ENCODE results near the gene SPATA24. TPM values are rescaled to one million over a fixed set of nuclear protein-coding genes. Genes with fewer than 3 reads are reported as not detected.
"Not testable (repeated sequence)": the region's sequence is repeated elsewhere in the genome, so short reads cannot be mapped to it uniquely, and the experiment has no call there.

SPATA24 gene
- total RNA-seq, 1 donor from 2014 or later: 12.4 TPM

DNA sequence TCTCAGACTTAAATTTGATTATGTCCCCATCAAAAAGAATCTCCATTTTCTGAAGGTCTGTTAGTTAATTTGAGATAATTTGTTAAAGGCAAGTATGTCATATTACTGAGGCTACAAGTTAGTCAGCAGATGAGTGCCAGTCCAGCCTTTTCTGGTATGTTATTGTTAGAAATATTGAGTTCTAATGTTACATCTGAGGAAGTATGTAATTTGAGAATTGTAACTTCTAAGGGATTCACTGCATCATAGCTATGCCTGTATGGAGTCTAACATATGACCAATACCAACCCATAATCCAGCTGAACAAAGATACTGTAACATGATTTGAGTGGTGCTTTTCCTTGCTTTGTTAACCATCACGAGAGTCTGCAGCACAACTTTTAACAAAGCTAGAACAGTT is 34.7 kb downstream of the SPATA24 start:
- no peak for DNase-seq (ENCODE audit: low spot score)
- intact Hi-C loops (cut with DNase I): no loop called here

- intact Hi-C loops (cut with DNase I): no loop called here
- DNase-seq (ENCODE audit: low spot score): no peak
Measured at GRCh38 chr5:139368613-139369012, 35.3 kb downstream of the SPATA24 start.

- intact Hi-C loops (cut with DNase I): no loop called here
- DNase-seq (ENCODE audit: low spot score): no peak
Measured at GRCh38 chr5:139364466-139364865, 39.4 kb downstream of the SPATA24 start.

DNA sequence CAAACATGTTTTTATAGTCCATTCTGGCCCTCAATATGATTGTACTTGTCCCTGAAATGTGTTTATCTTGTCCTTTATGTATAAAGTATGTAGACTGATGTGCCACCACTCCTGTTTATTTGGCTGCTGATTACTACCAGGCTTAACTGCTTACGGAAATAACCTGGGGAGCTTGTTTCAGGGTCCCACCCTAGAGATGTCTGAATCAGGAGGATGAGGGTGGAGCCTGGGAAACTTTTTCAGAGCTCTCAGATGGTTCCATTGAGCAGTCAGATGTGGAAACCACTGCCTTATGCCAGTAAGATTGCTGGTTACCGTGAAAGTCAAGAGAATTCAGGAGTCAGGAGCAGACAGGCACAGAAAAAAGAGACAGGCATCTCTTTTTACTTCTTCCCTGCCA is 40.0 kb downstream of the SPATA24 start:
- intact Hi-C loops (cut with DNase I): no loop called here
- DNase-seq (ENCODE audit: low spot score): no peak

DNA sequence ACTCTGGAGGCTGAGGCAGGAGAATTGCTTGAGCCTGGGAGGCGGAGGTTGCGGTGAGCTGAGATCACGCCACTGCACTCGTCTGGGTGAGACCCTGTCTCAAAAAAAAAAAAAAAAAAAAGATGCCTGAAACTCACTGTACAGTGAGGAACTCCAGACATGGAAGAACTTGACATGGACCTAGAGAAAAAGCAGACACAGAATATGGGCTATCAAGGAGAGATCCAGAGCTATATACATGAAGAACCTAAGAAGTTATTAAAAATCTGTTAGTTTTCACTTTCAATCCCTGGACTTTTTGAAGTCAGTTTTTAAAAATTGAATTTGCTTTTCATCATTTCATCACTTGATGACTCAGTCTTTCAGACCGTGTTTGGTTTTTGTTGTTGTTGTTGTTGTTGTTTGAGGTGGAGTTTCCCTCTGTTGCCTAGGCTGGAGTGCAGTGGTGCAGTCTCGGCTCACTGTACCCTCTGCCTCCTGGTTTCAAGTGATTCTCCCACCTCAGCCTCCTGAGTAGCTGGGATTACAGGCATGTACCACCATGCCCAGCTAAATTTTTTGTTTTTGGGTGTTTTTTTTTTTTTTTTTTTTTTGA is 42.0 kb downstream of the SPATA24 start:
- intact Hi-C loops (cut with DNase I): no loop called here
- DNase-seq (ENCODE audit: low spot score): no peak

DNA sequence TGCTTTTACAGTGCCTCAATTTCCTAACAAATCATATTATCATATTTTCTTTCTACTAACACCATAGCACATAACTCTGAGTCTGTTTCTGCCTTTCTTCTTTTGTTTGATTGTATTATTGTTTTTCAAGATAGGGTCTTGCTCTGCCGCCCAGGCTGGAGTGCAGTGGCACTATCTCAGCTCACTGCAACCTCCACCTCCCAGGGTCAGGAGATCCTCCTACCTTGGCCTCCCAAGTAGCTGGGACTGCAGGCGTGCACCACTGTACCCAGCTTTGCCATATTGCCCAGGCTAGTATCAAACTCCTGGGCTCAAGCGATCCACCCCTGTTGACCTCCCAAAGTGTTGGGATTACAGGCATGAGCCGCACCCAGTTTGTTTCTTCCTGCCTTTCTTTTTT is 43.5 kb downstream of the SPATA24 start:
- intact Hi-C loops (cut with DNase I): no loop called here
- DNase-seq (ENCODE audit: low spot score): no peak

- DNase-seq (ENCODE audit: low spot score): no peak
- intact Hi-C loops (cut with DNase I): no loop called here
Measured at GRCh38 chr5:139358064-139358463, 45.8 kb downstream of the SPATA24 start.

GRCh38 chr5:139355900-139356299 is 48.0 kb downstream of the SPATA24 start:
- intact Hi-C loops (cut with DNase I): not testable (repeated sequence)

DNA sequence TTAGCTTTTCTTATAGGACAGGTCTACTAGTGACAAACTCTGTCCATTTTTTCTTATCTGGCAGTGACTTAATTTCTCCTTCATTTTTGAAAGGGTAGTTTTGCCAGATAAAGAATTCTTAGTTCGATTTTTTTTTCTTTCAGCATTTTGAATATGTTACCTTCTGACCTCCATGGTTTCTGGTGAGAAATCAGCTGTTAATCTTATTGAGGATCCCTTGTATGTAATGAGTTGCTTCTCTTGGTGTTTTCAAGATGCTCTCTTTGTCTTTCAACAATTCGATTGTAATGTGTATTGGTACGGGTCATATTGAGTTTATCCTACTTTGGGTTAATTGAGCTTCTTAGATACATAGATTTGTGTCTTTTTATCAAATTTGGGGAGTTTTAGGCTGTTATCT is 49.7 kb downstream of the SPATA24 start:
- DNase-seq (ENCODE audit: low spot score): no peak
- intact Hi-C loops (cut with DNase I): no loop called here

More at GRCh38 chr5:139355900-139356299, 48.0 kb downstream of the SPATA24 start:
- not testable (repeated sequence) for DNase-seq (ENCODE audit: low spot score)

- intact Hi-C loops (cut with DNase I); DNase-seq (ENCODE audit: low spot score): not testable (repeated sequence)
Measured at GRCh38 chr5:139347863-139348262, 56.0 kb downstream of the SPATA24 start.

Other genes starting within 250 kb of the SPATA24 start
- gene SIL1, start 205.7 kb downstream of the SPATA24 start, total RNA-seq: 43.1 TPM
- 170 TPM for gene MATR3, start 110.3 kb downstream of the SPATA24 start, total RNA-seq
- 133 TPM for gene PAIP2, start 62.2 kb downstream of the SPATA24 start, total RNA-seq
- gene SLC23A1, start 20.8 kb downstream of the SPATA24 start, total RNA-seq: not detected
- 0.51 TPM for gene MZB1, start 14.2 kb downstream of the SPATA24 start, total RNA-seq
- gene PROB1, start 9.0 kb downstream of the SPATA24 start, total RNA-seq: 34.7 TPM
- gene DNAJC18, start 35.4 kb upstream of the SPATA24 start, total RNA-seq: 20.3 TPM
- 20.1 TPM for gene ECSCR, start 58.7 kb upstream of the SPATA24 start, total RNA-seq
- not detected for gene SMIM33, start 66.9 kb upstream of the SPATA24 start, total RNA-seq
- gene STING1, start 78.7 kb upstream of the SPATA24 start, total RNA-seq: 85.3 TPM
- gene UBE2D2, start 157.2 kb upstream of the SPATA24 start, total RNA-seq: 124 TPM
- 49.3 TPM for gene CXXC5, start 244.3 kb upstream of the SPATA24 start, total RNA-seq

All from cardiac septum (tissue), 1 donor.